HFFc6 (cell line): Measurements from ENCODE around the gene FAM241A. TPM values are rescaled to one million over a fixed set of nuclear protein-coding genes. Genes with fewer than 3 reads are reported as not detected.

Experiments
- DNase-seq: peaks from one replicate; pipeline ENCODE4 v3.0.0-alpha.2; 2018
- H3K27ac Mint-ChIP-seq: 2 replicates; pipeline ENCODE4 v1.8.0; 2020; ENCODE audit warnings: mild to moderate bottlenecking, mixed read lengths
- H3K27me3 Mint-ChIP-seq: 2 replicates; pipeline ENCODE4 v1.8.0; 2021; ENCODE audit warnings: mild to moderate bottlenecking, moderate library complexity, mixed read lengths; ENCODE audit not compliant: insufficient read depth
- H3K36me3 Mint-ChIP-seq: 2 replicates; pipeline ENCODE4 v1.8.0; 2021; ENCODE audit warnings: low read depth, mixed read lengths
- H3K4me1 Mint-ChIP-seq: 2 replicates; pipeline ENCODE4 v1.8.0; 2020; ENCODE audit warnings: low read depth, mixed read lengths
- H3K4me3 Mint-ChIP-seq: 2 replicates; pipeline ENCODE4 v1.8.0; 2020; ENCODE audit warnings: mild to moderate bottlenecking, moderate library complexity, mixed read lengths
- H3K9me3 Mint-ChIP-seq: 2 replicates; pipeline ENCODE4 v1.8.0; 2020; ENCODE audit warnings: mild to moderate bottlenecking, mixed read lengths
- CTCF ChIP-seq: fragments of 200-600 bp; sonication (generic); IDR thresholded peaks from 2 replicates; pipeline ENCODE4 v1.5.0; 2021; ENCODE audit warnings: antibody characterized with exemption, mild to moderate bottlenecking
- total RNA-seq, 6 experiments: library from RNA; stranded (reverse); fragmentation: NEBNext Ultra II Directional; extraction: Animal tissue kit (Norgen Biotek cat#: 25700); gene quantifications; 2 replicates in 1 of 6; 3 replicates in 5 of 6; pipeline ENCODE4 v1.2.3, GENCODE V29; 2021

Gene FAM241A
- total RNA-seq, 6 experiments from 2014 or later: 0.50 to 0.78 (median 0.57) TPM

- Mint-ChIP-seq H3K4me1 (no peaks in the 10 kb centered on the region), H3K4me3 (no peak overlapping the region), H3K27me3 (no peaks in the 10 kb centered on the region), H3K27ac (no peak overlapping the region), H3K36me3 (no peaks in the 10 kb centered on the region), H3K9me3 (no peaks in the 10 kb centered on the region)
- TF ChIP-seq CTCF: no peak
- DNase-seq: no peak
Measured at GRCh38 chr4:112184438-112184837, 39.2 kb downstream of the FAM241A start.

- no peak for TF ChIP-seq CTCF
- Mint-ChIP-seq H3K27me3 (no peaks in the 10 kb centered on the region), H3K27ac (no peak overlapping the region), H3K4me1 (no peaks in the 10 kb centered on the region; the same call in 1 of the 2 replicates), H3K36me3 (no peaks in the 10 kb centered on the region), H3K4me3 (no peak overlapping the region), H3K9me3 (no peaks in the 10 kb centered on the region)
- no peak for DNase-seq
Measured at GRCh38 chr4:112185334-112185733, 40.1 kb downstream of the FAM241A start.

- H3K36me3 Mint-ChIP-seq: no peaks in the 10 kb centered on the region
Measured at GRCh38 chr4:112185740-112186670, 40.8 kb downstream of the FAM241A start.

GRCh38 chr4:112189754-112190153, 44.5 kb downstream of the FAM241A start:
- peak; percentile 19 for DNase-seq
- Mint-ChIP-seq H3K36me3 (no peaks in the 10 kb centered on the region), H3K9me3 (no peaks in the 10 kb centered on the region), H3K4me3 (no peak overlapping the region), H3K27ac (no peak overlapping the region), H3K27me3 (no peaks in the 10 kb centered on the region), H3K4me1 (no peaks in the 10 kb centered on the region; the same call in 1 of the 2 replicates)
- peak; percentile 61 for TF ChIP-seq CTCF

More at GRCh38 chr4:112185740-112186670, 40.8 kb downstream of the FAM241A start:
- no peak for DNase-seq
- Mint-ChIP-seq H3K4me3 (no peak overlapping the region), H3K9me3 (no peaks in the 10 kb centered on the region), H3K27ac (no peak overlapping the region), H3K4me1 (no peaks in the 10 kb centered on the region; the same call in 1 of the 2 replicates), H3K27me3 (no peaks in the 10 kb centered on the region)
- no peak for TF ChIP-seq CTCF

GRCh38 chr4:112190684-112191083, 45.4 kb downstream of the FAM241A start:
- H3K9me3 Mint-ChIP-seq: no peaks in the 10 kb centered on the region
- H3K4me3 Mint-ChIP-seq: no peak overlapping the region
- no peak overlapping the region for H3K27ac Mint-ChIP-seq
- no peak for TF ChIP-seq CTCF
- no peak for DNase-seq
- H3K36me3 Mint-ChIP-seq: no peaks in the 10 kb centered on the region
- no peaks in the 10 kb centered on the region for H3K27me3 Mint-ChIP-seq
- H3K4me1 Mint-ChIP-seq: no peaks in the 10 kb centered on the region; the same call in 1 of the 2 replicates
